IMR-90 (cell line): ENCODE data around the gene FBN1. TPM values are rescaled to one million over a fixed set of nuclear protein-coding genes. Genes with fewer than 3 reads are reported as not detected.

ENCODE experiments used
- ATAC-seq: fragments of 200-7000 bp; cut with Tn5 transposase; 2 replicates; pipeline ENCODE4 v1.9.1; 2020; ENCODE audit warnings: low read depth, mild to moderate bottlenecking, moderate library complexity
- BruUV-seq: library from RNA; stranded (reverse); fragments of 400-500 nt; replicated peaks from 2 replicates; lab custom pipeline; 2021; lab: Mats Ljungman, UMichigan
- CTCF ChIA-PET: fragments of 300-600 bp; formaldehyde crosslinking; extraction: SDS; loops from one replicate; lab custom pipeline; 2021; ENCODE audit warnings: antibody characterized with exemption; lab: Yijun Ruan, JAX
- POLR2A ChIA-PET: fragments of 300-600 bp; sonication (Branson Sonifier 250); formaldehyde crosslinking; loops from one replicate; lab custom pipeline; 2022; ENCODE audit warnings: antibody characterized with exemption; ENCODE audit not compliant: unreplicated experiment; lab: Charles Lee
- DNase-seq: peaks from one replicate; pipeline ENCODE4 v3.0.0; 2013
- H2AFZ ChIP-seq: replicated peaks from 2 replicates; pipeline ENCODE3; 2013; ENCODE audit warnings: low read length, mild to moderate bottlenecking; ENCODE audit not compliant: poor library complexity
- H2AK5ac ChIP-seq: 2 replicates; pipeline ENCODE4 v1.6.1; 2013; ENCODE audit warnings: low read depth, low read length, inconsistent platforms
- H2AK9ac ChIP-seq: replicated peaks from 2 replicates; pipeline ENCODE3; 2013; ENCODE audit warnings: mild to moderate bottlenecking, low read depth, low read length, moderate library complexity; ENCODE audit not compliant: poor library complexity
- H2BK120ac ChIP-seq: 2 replicates; pipeline ENCODE4 v1.6.1; 2013; ENCODE audit warnings: low read depth, low read length, inconsistent platforms
- H2BK15ac ChIP-seq: 3 replicates; pipeline ENCODE4 v1.6.1; 2013; ENCODE audit warnings: low read depth, low read length, inconsistent platforms
- H2BK20ac ChIP-seq: 2 replicates; pipeline ENCODE4 v1.6.1; 2013; ENCODE audit warnings: low read depth, mild to moderate bottlenecking, inconsistent platforms, low read length, moderate library complexity
- H2BK5ac ChIP-seq: 2 replicates; pipeline ENCODE4 v1.6.1; 2013; ENCODE audit warnings: mild to moderate bottlenecking, low read depth, low read length, inconsistent platforms; ENCODE audit not compliant: poor library complexity, severe bottlenecking
- H3K14ac ChIP-seq: replicated peaks from 2 replicates; pipeline ENCODE4 v1.6.1; 2013; ENCODE audit warnings: low read depth, low read length, inconsistent platforms
- H3K18ac ChIP-seq: 2 replicates; pipeline ENCODE4 v1.6.1; 2013; ENCODE audit warnings: low read depth, low read length, control low read depth
- H3K23ac ChIP-seq: 2 replicates; pipeline ENCODE4 v1.6.1; 2013; ENCODE audit warnings: low read depth, low read length, inconsistent platforms
- H3K27ac ChIP-seq: 2 replicates; pipeline ENCODE4 v1.5.1; 2013; ENCODE audit warnings: mild to moderate bottlenecking, control low read depth, low read length; ENCODE audit not compliant: insufficient read depth
- H3K27me3 ChIP-seq: 2 replicates; pipeline ENCODE4 v1.6.1; 2013; ENCODE audit warnings: low read length; ENCODE audit not compliant: control insufficient read depth, insufficient read depth
- H3K36me3 ChIP-seq: 2 replicates; pipeline ENCODE4 v1.6.1; 2013; ENCODE audit warnings: low read length, mixed read lengths; ENCODE audit not compliant: control insufficient read depth, insufficient read depth
- H3K4ac ChIP-seq: 2 replicates; pipeline ENCODE4 v1.6.1; 2013; ENCODE audit warnings: low read depth, low read length, inconsistent platforms
- H3K4me1 ChIP-seq: 2 replicates; pipeline ENCODE4 v1.6.1; 2013; ENCODE audit warnings: low read length, mixed read lengths; ENCODE audit not compliant: control insufficient read depth, insufficient read depth
- H3K4me2 ChIP-seq: 2 replicates; pipeline ENCODE4 v1.6.1; 2013; ENCODE audit warnings: low read depth, mild to moderate bottlenecking, control low read depth, low read length, moderate library complexity
- H3K4me3 ChIP-seq: 2 replicates; pipeline ENCODE4 v1.5.1; 2013; ENCODE audit warnings: low read depth, mild to moderate bottlenecking, control low read depth, low read length, moderate library complexity; ENCODE audit not compliant: insufficient read depth
- H3K56ac ChIP-seq: 2 replicates; pipeline ENCODE4 v1.6.1; 2013; ENCODE audit warnings: low read length, inconsistent platforms; ENCODE audit not compliant: insufficient read depth; ENCODE audit errors: extremely low read depth
- H3K79me1 ChIP-seq, 2 experiments: 2 replicates each; pipeline ENCODE4 v1.6.1; 2013; ENCODE audit warnings: low read length in 2 of 2, inconsistent platforms in 1 of 2, low read depth in 1 of 2
- H3K9ac ChIP-seq: 2 replicates; pipeline ENCODE4 v1.6.1; 2013; ENCODE audit warnings: low read depth, low read length, control low read depth
- H3K9me1 ChIP-seq: 2 replicates; pipeline ENCODE4 v1.6.1; 2013; ENCODE audit warnings: low read length, inconsistent platforms; ENCODE audit not compliant: insufficient read depth
- H3K9me3 ChIP-seq: 2 replicates; pipeline ENCODE4 v1.6.1; 2013; ENCODE audit warnings: low read length; ENCODE audit not compliant: control insufficient read depth, insufficient read depth
- H4K20me1 ChIP-seq: 2 replicates; pipeline ENCODE4 v1.6.1; 2013; ENCODE audit warnings: low read length, inconsistent platforms; ENCODE audit not compliant: insufficient read depth
- H4K5ac ChIP-seq: 2 replicates; pipeline ENCODE4 v1.6.1; 2013; ENCODE audit warnings: mild to moderate bottlenecking, low read depth, low read length, control low read depth
- H4K8ac ChIP-seq, 2 experiments: 2 replicates each; pipeline ENCODE4 v1.6.1; 2013; ENCODE audit warnings: low read depth in 2 of 2, low read length in 2 of 2, control low read depth in 1 of 2, inconsistent platforms in 1 of 2
- H4K91ac ChIP-seq: 2 replicates; pipeline ENCODE4 v1.6.1; 2013; ENCODE audit warnings: low read depth, low read length, inconsistent platforms; ENCODE audit not compliant: insufficient read depth
- CEBPB ChIP-seq: IDR thresholded peaks from 2 replicates; pipeline ENCODE4 v1.6.1; 2012; ENCODE audit warnings: low read depth, low read length, improper control_type of control experiment
- NFE2L2 ChIP-seq: fragments of 150-350 bp; IDR thresholded peaks from 2 replicates; pipeline ENCODE4 v1.6.1; 2016; ENCODE audit warnings: low read depth, mild to moderate bottlenecking, low read length
- WGBS, 2 experiments: methylation state at CpG; one replicate each; pipeline versions ENCODE4 v1.1.5 to v1.1.7; 2013; ENCODE audit warnings: missing lambda C conversion rate in 2 of 2; ENCODE audit not compliant: insufficient read length in 1 of 2; ENCODE audit errors: extremely low coverage in 2 of 2; 5-methylcytosine and 5-hydroxymethylcytosine counted together
- dilution Hi-C: fragments of 300-500 bp; cut with HindIII; formaldehyde crosslinking; loops from one replicate; pipeline ENCODE4 v1.14.3; 2018; ENCODE audit warnings: low sequenced_read_pairs; ENCODE audit not compliant: unreplicated experiment
- in situ Hi-C: fragments of 300-500 bp; cut with MboI; formaldehyde crosslinking; loops from 3 replicates; pipeline ENCODE4 v1.14.3; 2019; ENCODE audit warnings: low sequenced_read_pairs, inconsistent platforms, mixed read lengths
- intact Hi-C: fragments of 100-400 bp; cut with micrococcal nuclease; formaldehyde crosslinking; loops from 2 replicates; pipeline ENCODE4 v1.10.0; 2022
- polyA plus RNA-seq, 3 experiments: library from polyadenylated mRNA; depleted of rRNA; stranded (reverse); fragments of >200 nt; gene quantifications; 2 replicates each; pipeline ENCODE4 v1.2.3, GENCODE V29; 2012; ENCODE audit warnings: low replicate concordance in 1 of 3
- total RNA-seq: library from RNA; depleted of rRNA; stranded (reverse); fragments of >200 nt; gene quantifications from 2 replicates; pipeline ENCODE4 v1.2.3, GENCODE V29; 2012

FBN1 gene
- total and polyA plus RNA-seq, 2 of the 4 experiments (the other 2 are of a cell fraction): 134 to 283 TPM

- no peak overlapping the region for H3K14ac ChIP-seq
- in situ Hi-C loops (no loop called here), intact Hi-C loops (no loop called here), dilution Hi-C loops (no loop called here)
- no TSS peak for BruUV-seq
- no peak overlapping the region; a peak in 1 of 4 replicates for H4K8ac ChIP-seq
- H3K4ac ChIP-seq: no peak overlapping the region
- H3K9me3 ChIP-seq: no peaks in the 10 kb centered on the region
- no CpG with 5 or more reads among the region's 4 CpGs for WGBS, 2 experiments
- H3K56ac ChIP-seq: no peak overlapping the region
- H3K9me1 ChIP-seq: peaks cover 31% of the 10 kb centered on the region
- peaks cover 20% of the 10 kb centered on the region for H3K4me1 ChIP-seq
- H3K4me3 ChIP-seq: no peak overlapping the region
- no peak overlapping the region; the same call in 1 of the 2 replicates for H4K91ac ChIP-seq
- no peak overlapping the region for H2AFZ ChIP-seq
- peak overlapping the region; percentile 16; the same call in 1 of the 2 replicates for H2BK20ac ChIP-seq
- no peak overlapping the region for H2AK9ac ChIP-seq
- H2BK15ac ChIP-seq: peak overlapping the region; percentile 2; the same call in 1 of the 3 replicates
- no peak overlapping the region for H3K4me2 ChIP-seq
- peak overlapping the region; percentile 50; the same call in 1 of the 2 replicates for H3K18ac ChIP-seq
- no peak overlapping the region for H2AK5ac ChIP-seq
- H4K5ac ChIP-seq: no peak overlapping the region
- H3K9ac ChIP-seq: no peak overlapping the region
- no peaks in the 10 kb centered on the region for H4K20me1 ChIP-seq
- H3K79me1 ChIP-seq: peaks cover 45 to 81% of the 10 kb centered on the region in 2 experiments
- POLR2A ChIA-PET: no interaction called here
- DNase-seq (peak; percentile 81), ATAC-seq (peak; percentile 54)
- peak overlapping the region; percentile 23; the same call in 1 of the 2 replicates for H2BK120ac ChIP-seq
- H3K36me3 ChIP-seq: peaks cover 22% of the 10 kb centered on the region
- H3K27me3 ChIP-seq: no peaks in the 10 kb centered on the region
- no peak overlapping the region for H3K23ac ChIP-seq
- H2BK5ac ChIP-seq: peak overlapping the region; percentile 99
- peak; percentile 47; the same call in 1 of the 2 replicates for TF ChIP-seq CEBPB
- TF ChIP-seq NFE2L2: no peak
- no peak overlapping the region for H3K27ac ChIP-seq
- CTCF ChIA-PET: interaction anchor here (0.6 kb wide), 1 partner anchor 100 kb away, joined by 3 read pairs; no protein-coding TSS in a partner anchor
Measured at GRCh38 chr15:48602358-48603122, 43.0 kb downstream of the FBN1 start.
